MCF 10A (cell line): ENCODE measurements around the gene CHST11. TPM values are rescaled to one million over a fixed set of nuclear protein-coding genes. Genes with fewer than 3 reads are reported as not detected.

ENCODE experiments used
- BruUV-seq: library from RNA; stranded (reverse); fragments of 400-500 nt; replicated peaks from 2 replicates; lab custom pipeline; 2021; lab: Mats Ljungman, UMichigan
- CTCF ChIA-PET: fragments of 300-600 bp; sonication (Branson Sonifier 250); formaldehyde crosslinking; extraction: SDS; loops from one replicate; lab custom pipeline; 2021; ENCODE audit warnings: antibody characterized with exemption, inconsistent platforms; lab: Yijun Ruan, JAX
- POLR2A ChIA-PET: fragments of 300-600, 350-650 bp; sonication (Branson Sonifier 250); formaldehyde crosslinking; extraction: SDS; loops from one replicate; lab custom pipeline; 2020; ENCODE audit warnings: antibody characterized with exemption, inconsistent platforms; lab: Yijun Ruan, JAX
- DNase-seq: peaks from one replicate; pipeline ENCODE4 v3.0.0-alpha.2; 2018; ENCODE audit not compliant: unreplicated experiment
- H3K27ac Mint-ChIP-seq: one replicate; pipeline ENCODE4 v1.8.0; 2022; ENCODE audit warnings: mild to moderate bottlenecking, low read depth, mixed read lengths; ENCODE audit not compliant: unreplicated experiment
- H3K27me3 Mint-ChIP-seq: one replicate; pipeline ENCODE4 v1.8.0; 2022; ENCODE audit warnings: mixed read lengths; ENCODE audit not compliant: insufficient read depth, unreplicated experiment
- H3K36me3 Mint-ChIP-seq: one replicate; pipeline ENCODE4 v1.8.0; 2022; ENCODE audit warnings: mild to moderate bottlenecking, moderate library complexity, mixed read lengths; ENCODE audit not compliant: insufficient read depth, unreplicated experiment
- H3K4me1 Mint-ChIP-seq: one replicate; pipeline ENCODE4 v1.8.0; 2022; ENCODE audit warnings: mixed read lengths; ENCODE audit not compliant: insufficient read depth, unreplicated experiment
- H3K4me3 Mint-ChIP-seq: one replicate; pipeline ENCODE4 v1.8.0; 2022; ENCODE audit warnings: mild to moderate bottlenecking, moderate library complexity, mixed read lengths; ENCODE audit not compliant: unreplicated experiment
- H3K9me3 Mint-ChIP-seq: one replicate; pipeline ENCODE4 v1.8.0; 2022; ENCODE audit warnings: mixed read lengths; ENCODE audit not compliant: unreplicated experiment
- intact Hi-C: fragments of 100-400 bp; cut with micrococcal nuclease; formaldehyde crosslinking; loops from 2 replicates; pipeline ENCODE4 v1.14.1; 2022
- total RNA-seq: library from RNA; stranded (reverse); gene quantifications from 2 replicates; pipeline ENCODE4 v1.2.3, GENCODE V29; 2022
- TF ChIP-seq, protein P1 (sequence below): fragments of 200-600 bp; IDR thresholded peaks from one replicate; pipeline ENCODE4 v1.8.0; 2022; ENCODE audit warnings: antibody characterized with exemption, mild to moderate bottlenecking; ENCODE audit not compliant: unreplicated experiment

Gene CHST11
- total RNA-seq, 1 experiment from 2014 or later = 5.3 TPM

DNA sequence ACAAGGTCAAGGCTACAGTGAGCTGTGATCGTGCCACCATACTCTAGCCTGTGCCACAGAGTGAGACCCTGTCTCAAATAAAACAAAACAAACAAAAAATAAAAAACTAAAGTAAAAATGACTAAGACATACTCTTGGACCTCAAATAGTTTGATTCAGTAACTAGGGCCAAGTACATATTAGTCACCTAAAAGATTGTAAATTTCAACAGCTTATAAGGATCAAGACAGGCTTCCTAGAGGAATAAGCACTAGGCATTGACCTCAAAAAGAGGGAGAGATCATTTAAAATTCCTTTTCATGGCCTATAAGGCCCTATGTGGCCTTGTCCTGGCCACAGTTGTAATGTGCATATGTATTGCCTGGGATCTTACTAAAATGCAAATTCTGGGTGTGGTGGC lies 46.0 kb upstream of the CHST11 start:
- H3K4me1 Mint-ChIP-seq = peaks cover 12% of the 10 kb centered on the region
- no peak overlapping the region for H3K4me3 Mint-ChIP-seq
- no peaks in the 10 kb centered on the region for H3K27me3 Mint-ChIP-seq
- no peaks in the 10 kb centered on the region for H3K9me3 Mint-ChIP-seq
- TF ChIP-seq, protein P1, sequence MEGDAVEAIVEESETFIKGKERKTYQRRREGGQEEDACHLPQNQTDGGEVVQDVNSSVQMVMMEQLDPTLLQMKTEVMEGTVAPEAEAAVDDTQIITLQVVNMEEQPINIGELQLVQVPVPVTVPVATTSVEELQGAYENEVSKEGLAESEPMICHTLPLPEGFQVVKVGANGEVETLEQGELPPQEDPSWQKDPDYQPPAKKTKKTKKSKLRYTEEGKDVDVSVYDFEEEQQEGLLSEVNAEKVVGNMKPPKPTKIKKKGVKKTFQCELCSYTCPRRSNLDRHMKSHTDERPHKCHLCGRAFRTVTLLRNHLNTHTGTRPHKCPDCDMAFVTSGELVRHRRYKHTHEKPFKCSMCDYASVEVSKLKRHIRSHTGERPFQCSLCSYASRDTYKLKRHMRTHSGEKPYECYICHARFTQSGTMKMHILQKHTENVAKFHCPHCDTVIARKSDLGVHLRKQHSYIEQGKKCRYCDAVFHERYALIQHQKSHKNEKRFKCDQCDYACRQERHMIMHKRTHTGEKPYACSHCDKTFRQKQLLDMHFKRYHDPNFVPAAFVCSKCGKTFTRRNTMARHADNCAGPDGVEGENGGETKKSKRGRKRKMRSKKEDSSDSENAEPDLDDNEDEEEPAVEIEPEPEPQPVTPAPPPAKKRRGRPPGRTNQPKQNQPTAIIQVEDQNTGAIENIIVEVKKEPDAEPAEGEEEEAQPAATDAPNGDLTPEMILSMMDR = no peak
- no TSS peak for BruUV-seq
- intact Hi-C loops = no loop called here
- no peak for DNase-seq
- ChIA-PET POLR2A (interaction anchor here (0.7 to 1.3 kb wide), 3 partner anchors 8 to 262 kb away, joined by 3 read pairs; no protein-coding TSS in a partner anchor), CTCF (interaction anchor here (0.6 kb wide), 2 partner anchors 47 to 1724 kb away, joined by 3 to 4 read pairs; no protein-coding TSS in a partner anchor)
- no peak overlapping the region for H3K27ac Mint-ChIP-seq
- H3K36me3 Mint-ChIP-seq = no peaks in the 10 kb centered on the region

DNA sequence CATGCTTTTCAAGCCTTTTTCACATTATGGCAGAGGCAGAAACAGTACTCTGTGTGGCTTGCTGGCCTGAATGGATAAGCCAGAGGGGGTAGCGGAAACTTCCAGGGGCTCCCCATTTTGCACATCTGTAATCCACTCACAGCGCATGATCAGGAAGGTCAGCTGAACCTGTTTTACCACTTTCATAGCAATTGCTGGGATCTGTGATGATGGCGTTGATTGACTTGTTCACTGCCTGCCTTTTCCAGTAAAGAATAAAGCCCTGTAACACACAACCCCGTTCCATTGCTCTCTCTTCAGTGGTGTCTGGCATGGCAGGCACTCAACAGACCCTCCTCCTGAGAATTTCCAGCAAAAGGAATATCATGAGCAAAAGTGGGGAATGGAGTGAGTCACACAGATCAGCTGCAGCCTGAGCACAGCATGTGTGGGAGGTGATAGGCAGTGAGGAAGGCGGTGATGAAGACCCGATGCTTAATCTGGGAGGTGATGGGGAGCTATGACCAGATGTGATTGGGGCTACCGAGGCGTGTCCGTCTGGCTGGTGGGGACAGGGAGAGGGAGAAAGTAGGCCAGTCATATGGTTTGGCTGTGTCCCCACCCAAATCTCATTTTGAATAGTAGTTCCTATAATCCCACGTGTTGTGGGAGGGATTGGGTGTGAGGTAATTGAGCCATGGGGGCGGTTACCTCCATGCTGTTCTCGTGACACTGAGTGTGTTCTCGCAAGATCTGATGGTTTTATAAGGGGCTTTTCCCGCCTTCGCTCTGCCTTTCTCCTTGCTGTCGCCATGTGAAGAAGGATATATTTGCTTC lies 44.7 kb upstream of the CHST11 start:
- TF ChIP-seq, protein P1 = no peak
- intact Hi-C loops = no loop called here
- Mint-ChIP-seq H3K27me3 (no peaks in the 10 kb centered on the region), H3K27ac (no peak overlapping the region), H3K4me3 (no peak overlapping the region), H3K36me3 (no peaks in the 10 kb centered on the region), H3K9me3 (no peaks in the 10 kb centered on the region), H3K4me1 (peaks cover 12% of the 10 kb centered on the region)
- ChIA-PET POLR2A (interaction anchor here (1.2 kb wide), 1 partner anchor 260 kb away, joined by 3 read pairs; no protein-coding TSS in a partner anchor), CTCF (no interaction called here)
- no TSS peak for BruUV-seq
- no peak for DNase-seq

DNA sequence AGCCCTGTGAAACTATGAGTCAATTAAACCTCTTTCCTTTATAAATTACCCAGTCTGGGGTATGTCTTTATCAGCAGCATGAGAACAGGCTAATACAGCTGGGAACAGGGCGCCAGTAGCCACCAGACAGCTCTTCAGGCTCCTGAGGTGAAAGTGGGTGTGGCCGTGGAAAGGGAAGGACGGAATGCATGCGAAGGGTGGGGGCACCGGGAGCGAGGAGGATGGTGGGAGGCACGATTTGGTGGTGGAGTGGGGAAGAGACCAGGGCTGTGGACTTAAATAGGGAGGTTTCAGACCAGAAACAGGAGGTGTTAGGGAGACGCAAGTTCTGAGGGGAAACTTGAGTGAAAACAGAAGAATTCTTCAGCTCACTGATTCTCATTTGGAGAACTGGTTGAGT lies 44.1 kb upstream of the CHST11 start:
- intact Hi-C loops = no loop called here
- H3K27me3 Mint-ChIP-seq = no peaks in the 10 kb centered on the region
- no TSS peak for BruUV-seq
- H3K9me3 Mint-ChIP-seq = no peaks in the 10 kb centered on the region
- TF ChIP-seq, protein P1 = no peak
- H3K36me3 Mint-ChIP-seq = no peaks in the 10 kb centered on the region
- H3K4me3 Mint-ChIP-seq = no peak overlapping the region
- peaks cover 12% of the 10 kb centered on the region for H3K4me1 Mint-ChIP-seq
- POLR2A ChIA-PET = no interaction called here
- CTCF ChIA-PET = no interaction called here
- H3K27ac Mint-ChIP-seq = no peak overlapping the region
- no peak for DNase-seq

DNA sequence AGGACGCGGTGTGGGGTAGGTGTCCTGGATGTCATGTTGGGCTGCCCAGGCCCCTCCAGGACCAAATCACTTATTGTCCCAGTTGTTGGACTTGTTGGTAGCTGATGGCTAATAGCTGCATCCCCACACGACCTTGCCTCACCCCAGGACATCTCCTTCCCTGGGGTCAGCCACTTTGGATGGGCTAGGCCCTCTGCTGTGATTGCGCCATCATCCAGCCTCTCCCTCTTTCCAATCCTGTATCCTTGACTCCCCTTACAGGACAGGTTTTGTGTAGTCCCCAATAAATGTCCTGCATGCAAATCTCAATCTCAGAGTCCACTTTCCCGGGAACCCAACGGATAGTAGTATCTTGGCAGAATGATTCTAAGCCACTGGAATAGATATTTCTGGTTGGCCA lies 43.4 kb upstream of the CHST11 start:
- Mint-ChIP-seq H3K4me1 (peaks cover 8% of the 10 kb centered on the region), H3K36me3 (no peaks in the 10 kb centered on the region), H3K9me3 (no peaks in the 10 kb centered on the region), H3K27me3 (no peaks in the 10 kb centered on the region), H3K27ac (no peak overlapping the region), H3K4me3 (no peak overlapping the region)
- TF ChIP-seq, protein P1 = no peak
- ChIA-PET POLR2A (no interaction called here), CTCF (no interaction called here)
- DNase-seq = no peak
- intact Hi-C loops = no loop called here
- BruUV-seq = no TSS peak
